HG03139 (cell line): Measurements from ENCODE around the gene USPL1.

Source experiments
- ATAC-seq: cut with Tn5 transposase; IDR thresholded peaks from one replicate; pipeline ENCODE4 v1.9.1; 2021; ENCODE audit not compliant: unreplicated experiment

Gene USPL1

DNA sequence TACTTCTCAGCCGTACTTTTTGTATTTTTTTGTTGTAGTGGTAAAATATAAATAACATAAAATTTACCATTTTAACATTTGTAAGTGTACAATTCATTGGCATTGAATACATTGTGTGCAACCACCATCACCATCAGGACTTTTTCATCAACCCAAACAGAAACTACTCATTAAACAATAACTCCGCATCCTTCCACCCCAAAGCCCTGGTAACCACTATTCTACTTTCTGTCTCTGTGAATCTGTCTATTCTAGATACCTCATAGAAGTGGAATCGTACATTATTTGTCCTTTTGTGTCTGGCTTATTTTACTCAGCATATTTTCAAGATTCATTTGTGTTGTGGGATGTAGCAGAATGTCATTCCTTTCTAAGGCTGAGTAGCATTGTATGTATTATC, 38.5 kb downstream of the USPL1 start:
- no peak for ATAC-seq

DNA sequence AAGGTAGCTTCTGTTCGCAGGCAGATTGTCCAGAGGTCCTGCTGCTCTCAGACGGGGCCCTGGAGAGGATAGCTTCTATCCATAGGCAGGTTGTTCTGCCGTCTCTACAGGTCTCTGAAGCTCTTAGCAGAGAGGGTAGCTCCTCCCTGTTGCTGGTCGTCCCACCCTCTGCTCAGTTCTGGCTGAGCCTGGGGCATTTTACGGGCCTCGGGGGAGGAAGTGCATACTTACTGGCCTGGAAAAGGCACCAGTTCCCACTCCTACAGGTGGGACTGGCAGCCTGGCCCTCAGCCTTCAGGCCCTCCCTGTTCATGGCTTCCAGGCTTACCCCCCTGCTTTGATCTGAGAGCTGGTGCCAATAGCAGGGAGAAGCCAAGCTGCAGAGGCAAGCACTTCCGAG, 42.3 kb downstream of the USPL1 start:
- ATAC-seq, result no peak

DNA sequence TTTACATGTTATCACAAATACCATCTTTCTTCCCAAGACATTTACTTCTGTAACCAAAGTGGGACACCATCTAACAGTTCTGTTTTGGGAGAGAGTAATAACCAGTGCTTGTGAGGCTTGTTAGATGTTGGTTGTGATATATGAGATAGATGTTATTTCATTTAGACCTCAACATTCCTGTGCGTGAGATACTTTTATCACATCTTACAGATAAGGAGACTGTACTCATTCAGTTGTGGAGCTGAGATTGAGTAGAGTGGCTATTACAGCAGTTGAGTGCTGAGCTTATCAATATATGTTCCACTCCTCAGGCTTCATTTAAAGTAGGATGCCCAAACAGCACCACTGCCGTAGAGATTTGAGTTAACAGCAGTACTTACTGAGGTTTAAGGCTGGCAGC, 43.1 kb downstream of the USPL1 start:
- ATAC-seq, result no peak

DNA sequence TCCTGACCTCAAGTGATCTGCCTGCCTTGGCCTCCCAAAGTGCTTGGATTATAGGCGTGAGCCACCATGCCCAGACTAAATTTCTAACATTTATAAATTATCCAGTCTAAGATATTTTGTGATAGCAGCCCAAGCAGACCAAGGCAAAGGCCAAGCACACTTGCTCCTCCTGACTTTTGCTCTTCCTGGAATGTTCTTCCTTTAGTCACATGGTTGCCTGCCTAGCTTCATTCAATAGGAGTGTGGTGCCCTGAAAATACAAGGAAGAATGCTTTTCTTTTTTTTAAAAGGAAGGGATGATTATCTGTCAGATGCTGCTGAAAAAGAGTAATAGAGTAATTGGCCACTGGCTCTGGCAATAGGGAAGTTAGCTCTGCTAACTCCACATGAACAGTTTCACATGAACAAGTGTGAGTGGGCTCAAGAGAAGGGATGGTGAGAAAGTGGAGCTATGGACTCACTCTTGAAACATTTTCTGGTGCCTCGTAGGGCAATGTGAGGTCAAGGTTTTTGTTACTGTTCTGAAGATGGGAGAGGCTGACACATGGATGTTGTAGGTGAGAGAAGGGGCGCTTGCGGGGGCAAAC, 47.1 kb downstream of the USPL1 start:
- ATAC-seq, result no peak

DNA sequence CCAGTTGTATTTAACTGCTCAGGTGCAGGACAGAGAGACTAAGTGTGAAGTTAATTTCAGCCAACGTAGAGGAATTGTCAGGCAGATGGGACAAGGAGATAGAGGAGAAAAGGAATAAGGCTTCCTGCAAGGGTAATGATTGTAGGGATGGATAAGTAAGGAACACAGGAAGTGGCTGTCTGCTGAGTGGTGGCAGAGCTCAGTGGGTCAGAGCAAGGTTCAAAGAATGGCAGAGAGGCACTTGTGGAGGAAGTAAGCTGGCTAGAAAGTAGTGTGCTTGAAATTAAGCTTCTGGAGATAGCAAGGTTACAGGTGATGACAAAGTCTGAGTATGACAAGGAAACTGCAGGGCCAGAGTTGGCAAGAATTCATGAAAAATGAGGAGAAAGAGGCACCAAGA, 47.9 kb downstream of the USPL1 start:
- ATAC-seq, result no peak

DNA sequence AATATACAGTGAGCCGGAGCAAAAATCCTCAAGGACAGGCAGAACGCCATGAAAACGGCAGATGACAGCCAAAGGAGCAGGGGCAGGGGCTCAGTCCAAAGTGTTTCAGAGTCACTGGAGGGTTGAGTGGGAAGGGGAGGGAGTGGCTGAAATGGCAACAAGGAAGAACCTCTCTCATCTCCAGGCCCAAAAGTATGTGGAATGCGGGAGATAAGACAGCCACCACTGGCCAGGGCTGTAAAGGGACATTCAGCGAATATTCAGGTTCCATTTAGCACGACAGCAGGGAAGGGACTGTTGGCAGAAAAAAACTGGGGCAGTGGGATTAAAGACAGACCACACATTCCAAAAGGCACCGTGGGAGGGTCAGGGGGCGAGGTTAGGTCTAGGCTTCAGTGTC, 48.4 kb downstream of the USPL1 start:
- no peak for ATAC-seq

DNA sequence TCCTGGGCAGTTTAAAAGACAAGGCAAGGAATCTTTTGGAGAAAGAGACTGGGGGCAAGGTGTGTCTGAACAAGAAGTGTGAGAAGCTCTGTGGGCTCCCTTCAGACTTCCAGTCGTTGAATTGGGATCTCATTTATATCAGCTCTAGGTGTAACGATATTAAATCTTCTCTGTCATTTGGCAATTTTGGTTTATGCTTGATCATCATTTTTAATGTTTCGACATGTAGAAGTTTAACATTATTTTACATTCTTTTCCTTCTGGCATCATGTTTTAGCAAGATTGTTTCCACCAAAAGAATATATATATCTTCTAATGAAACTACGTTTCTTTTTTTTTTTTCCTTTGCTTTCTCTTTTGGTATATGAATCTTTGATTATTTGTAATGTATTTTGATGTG, 49.3 kb downstream of the USPL1 start:
- no peak for ATAC-seq

DNA sequence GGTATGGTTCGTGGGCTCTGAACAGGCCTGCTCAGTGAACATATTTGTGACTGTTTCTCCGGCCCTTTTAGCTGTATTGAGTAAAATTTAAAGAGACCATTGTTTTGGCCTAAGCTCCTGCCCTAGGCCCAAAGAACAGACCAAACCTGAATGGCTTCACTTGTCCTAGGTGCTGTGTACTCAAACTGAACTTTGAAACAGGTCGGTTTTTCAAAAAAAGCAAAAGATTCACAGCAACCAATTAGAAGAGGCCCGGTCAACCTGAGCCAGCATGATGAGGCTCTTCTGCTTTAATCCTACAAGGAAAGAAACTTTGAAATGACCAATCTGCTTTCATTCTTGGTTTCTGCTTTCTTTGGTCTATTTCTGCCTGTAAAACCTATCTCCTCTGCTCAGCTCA, 50.6 kb downstream of the USPL1 start:
- no peak for ATAC-seq

DNA sequence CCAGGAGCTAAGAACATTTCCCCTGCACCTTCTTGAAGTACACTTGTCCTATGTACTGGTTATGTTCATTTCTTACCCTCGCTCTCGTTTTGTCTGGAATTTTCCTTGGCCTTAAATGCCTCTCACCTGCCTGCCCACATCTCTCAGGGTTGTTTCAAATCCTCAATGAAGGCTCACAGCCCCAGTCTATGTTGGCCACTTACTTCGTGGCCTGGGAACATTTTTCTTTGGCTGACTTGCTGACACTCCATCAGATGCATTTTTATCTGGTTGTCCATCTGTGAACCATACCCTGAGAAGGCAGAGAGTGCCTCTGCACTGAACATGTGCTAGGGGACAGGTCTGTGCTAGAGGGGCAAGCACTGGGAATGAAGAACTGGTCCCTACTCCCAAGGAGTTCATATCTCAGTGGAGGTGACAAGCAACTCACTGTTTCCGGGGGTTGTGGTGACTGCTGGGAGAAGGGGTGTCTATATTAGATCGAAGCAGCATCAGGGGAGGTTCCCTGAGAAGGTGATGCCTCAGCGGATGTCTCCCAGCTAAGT, 53.6 kb downstream of the USPL1 start:
- no peak for ATAC-seq

DNA sequence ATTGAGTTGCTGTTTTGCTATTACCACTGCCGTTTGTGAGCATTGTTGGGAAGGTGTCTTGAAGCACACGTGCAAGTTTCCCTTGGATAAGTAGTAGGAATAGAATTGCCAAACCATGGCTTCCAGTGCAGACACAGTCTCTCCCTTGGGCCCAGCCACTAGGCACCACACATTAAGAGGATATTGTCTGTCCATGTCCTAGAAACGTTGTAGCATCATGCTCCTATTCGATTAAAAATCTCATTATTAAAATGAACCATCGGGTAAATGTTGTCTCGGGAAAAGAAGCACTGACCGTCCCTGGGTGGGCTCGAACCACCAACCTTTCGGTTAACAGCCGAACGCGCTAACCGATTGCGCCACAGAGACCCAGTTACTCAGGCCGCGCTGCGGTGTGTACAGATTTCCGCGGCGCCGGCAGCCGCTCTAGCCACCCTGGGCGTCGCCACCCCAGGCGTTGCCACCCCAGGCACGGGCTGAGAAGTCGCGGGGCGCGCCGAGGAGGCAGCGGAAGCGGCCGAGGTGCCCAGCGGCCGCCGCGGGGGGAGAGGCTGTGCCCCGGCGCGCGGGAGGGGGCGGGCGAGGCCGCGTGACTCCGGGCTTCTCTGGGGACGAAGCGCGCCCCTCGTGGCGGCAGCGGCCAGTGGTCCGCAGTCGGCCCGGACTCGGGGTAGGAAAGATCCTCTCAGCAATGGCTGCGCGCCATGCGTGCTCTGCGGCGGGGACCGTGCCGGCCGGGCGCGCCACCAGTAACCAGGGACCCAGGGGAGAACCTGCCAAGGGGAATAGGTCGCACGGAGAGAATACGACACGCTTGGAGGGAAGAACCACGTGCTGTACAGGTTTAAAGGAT, 56.2 kb downstream of the USPL1 start:
- peak; percentile 88 for ATAC-seq

DNA sequence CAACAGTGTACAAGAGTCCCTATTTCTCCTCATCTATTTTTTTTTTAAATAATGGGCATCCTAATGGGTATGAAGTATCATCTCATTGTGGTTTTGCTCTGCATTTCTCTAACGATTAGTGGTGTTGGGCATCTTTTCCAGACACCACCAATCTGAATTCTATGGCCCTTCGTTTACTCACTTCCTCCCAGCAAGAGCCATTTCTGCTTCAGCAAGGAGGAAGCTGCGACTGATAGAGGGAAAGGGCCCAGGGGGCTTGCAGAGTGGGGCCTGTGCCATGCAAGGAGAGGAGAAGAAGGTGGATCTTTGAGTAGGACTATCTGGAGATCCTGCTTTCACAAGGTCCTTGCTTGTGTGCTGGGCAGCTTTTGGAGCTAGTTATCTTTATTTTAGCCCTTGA, 58.0 kb downstream of the USPL1 start:
- no peak for ATAC-seq

DNA sequence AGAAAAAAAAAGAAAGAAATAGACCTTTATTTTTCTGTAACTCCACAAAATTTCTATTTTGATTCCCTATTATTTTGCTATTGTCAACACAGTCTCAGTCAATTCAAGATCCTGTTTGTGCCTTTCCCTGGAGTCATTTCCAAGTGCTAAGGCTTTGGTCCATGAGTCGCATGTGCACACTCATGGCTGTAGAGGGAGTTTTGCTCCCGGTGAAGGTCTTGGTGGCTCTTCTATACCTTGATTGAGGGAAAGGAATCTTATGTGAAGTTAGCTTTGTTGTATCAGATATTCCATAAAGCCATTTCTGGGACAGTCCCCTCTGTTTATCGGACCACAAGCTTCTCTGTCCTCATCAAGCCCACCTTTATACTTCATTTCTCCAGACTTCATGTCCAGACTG, 59.0 kb downstream of the USPL1 start:
- no peak for ATAC-seq

DNA sequence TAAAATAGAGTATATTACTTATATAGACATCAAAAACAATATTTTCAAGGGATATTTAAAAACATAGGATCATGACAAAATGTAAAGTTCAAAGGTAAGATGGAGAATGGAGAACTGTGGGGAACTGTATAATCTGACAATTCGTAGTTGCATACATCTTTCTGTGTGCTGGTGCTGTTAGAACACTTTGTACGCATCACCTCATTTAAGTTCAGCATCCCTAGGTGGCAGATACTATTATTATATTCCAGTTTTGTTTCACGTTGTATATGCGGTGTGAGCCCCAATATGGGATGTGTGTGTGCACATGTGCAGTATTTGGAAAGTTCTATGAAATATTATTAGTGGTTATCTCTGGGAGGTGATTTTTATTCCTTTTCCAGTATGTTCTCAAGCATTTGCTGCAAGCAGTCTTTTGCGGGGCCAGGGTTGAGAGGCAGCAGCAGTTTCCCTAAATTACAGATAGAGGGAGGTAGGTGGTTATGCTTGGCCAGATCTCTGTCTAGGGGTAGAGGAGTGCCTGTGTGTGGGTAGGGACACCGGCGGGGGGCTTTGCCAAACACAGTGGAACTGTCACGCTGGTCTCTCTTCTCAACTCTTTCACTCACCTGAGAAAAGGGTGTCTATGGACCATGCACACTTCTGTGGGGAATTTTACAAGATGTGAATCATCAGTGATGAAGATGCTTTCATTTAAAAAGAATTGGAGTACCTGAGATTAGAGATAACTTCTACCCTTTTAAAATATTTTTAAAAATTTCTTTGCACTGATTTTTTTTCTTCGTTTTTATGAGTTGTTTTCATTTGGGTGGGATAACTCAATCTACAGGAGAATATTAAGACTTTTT, 62.0 kb downstream of the USPL1 start:
- no peak for ATAC-seq

DNA sequence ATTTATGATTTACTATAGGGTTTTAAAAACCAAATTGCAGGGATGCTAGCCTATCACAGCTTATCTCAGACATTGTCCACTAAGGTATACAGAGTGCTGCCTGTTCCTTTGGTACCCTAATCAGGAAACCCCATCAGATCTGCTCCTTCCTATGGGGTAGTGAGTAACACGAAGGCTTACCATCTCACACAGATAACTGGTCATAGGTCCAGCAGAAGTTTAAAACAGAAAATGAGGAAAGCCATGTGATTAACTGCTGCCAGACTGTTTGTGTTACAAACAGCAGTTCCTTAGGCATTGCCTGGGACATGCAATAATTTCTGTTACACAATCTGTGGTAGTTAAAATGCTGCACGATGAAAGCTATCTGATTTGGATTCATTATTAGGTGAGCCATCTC, 64.1 kb downstream of the USPL1 start:
- ATAC-seq, result no peak

DNA sequence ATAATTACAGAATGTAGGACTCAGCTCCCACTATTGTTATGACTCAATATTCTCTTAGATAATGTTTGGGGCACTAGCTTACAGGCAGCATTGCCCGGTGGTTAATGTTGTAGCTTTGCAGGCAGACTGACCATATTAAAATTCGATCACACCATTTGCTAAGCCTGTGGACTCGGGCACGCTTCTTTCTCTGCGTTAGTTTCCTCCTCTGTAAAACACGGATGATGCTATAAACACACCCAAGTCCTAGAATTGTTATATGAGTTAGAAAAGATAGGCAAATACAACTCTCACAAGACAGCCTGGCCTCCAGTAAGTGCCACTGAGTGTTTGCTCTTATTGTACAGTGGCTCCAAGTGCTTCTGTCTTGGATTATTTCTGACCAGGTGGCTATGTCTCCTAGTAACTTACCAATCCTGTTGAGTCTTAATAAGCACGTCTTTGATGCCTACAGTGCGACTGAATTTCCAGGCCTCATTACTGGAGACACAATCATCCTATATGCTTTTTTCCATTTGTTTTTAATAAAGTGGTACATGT, 67.7 kb downstream of the USPL1 start:
- no peak for ATAC-seq

DNA sequence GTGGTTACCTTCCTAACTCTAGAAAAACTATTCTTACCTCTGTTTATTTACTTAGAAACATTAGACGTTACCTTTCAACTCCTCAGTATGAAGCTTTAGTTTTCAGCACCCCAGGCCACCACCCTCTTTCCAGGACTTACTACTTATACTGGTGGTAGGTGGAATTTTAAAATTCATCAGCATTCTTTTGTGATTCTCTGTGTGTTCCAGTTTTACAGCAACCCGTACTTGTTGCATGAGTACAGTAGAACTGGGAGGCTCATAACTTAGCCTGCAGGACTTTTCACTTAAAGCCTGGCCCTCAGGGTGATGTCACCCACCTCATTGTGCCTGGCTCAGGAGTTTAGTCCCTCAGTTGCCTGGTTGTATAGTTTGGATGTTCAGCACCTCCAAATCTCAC, 68.3 kb downstream of the USPL1 start:
- no peak for ATAC-seq

DNA sequence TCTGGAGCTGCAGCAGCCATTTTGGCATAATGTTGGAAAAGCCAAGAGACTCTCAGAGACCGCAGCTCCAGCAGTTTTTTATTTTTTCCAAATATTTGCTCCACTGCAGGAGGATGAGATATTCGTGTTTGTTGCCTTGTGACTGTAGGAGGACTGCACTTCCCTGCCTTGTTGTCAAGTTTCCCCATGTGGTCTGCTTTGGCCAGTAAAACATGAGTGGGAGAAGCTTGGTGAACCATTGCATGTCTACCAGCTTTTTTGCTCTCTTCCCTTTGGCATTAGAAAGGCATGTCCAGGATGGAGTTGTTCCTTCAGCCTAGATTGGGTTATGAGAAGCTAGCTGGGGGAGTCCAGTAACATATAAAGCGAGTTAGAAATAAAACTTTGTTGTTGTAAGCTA, 69.9 kb downstream of the USPL1 start:
- ATAC-seq, result no peak

DNA sequence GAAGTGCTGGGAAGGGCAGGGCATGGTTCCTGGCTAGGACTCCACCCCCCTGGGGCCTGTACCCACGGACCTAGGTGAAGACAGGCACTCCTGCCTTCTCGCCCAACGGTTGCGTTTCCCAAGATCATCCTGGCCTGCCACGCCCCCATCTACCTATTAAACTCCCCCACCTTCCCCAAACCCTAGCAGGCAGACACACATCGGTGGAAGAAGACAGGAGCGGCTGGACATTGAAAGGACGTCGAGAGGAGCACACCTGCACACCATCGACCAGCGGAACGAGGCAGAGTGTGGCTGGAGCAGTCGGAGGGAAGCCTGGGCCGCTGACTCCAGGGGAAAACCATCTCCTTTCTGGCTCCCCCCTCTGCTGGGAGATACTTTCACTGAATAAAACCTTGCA, 72.0 kb downstream of the USPL1 start:
- ATAC-seq, result no peak

DNA sequence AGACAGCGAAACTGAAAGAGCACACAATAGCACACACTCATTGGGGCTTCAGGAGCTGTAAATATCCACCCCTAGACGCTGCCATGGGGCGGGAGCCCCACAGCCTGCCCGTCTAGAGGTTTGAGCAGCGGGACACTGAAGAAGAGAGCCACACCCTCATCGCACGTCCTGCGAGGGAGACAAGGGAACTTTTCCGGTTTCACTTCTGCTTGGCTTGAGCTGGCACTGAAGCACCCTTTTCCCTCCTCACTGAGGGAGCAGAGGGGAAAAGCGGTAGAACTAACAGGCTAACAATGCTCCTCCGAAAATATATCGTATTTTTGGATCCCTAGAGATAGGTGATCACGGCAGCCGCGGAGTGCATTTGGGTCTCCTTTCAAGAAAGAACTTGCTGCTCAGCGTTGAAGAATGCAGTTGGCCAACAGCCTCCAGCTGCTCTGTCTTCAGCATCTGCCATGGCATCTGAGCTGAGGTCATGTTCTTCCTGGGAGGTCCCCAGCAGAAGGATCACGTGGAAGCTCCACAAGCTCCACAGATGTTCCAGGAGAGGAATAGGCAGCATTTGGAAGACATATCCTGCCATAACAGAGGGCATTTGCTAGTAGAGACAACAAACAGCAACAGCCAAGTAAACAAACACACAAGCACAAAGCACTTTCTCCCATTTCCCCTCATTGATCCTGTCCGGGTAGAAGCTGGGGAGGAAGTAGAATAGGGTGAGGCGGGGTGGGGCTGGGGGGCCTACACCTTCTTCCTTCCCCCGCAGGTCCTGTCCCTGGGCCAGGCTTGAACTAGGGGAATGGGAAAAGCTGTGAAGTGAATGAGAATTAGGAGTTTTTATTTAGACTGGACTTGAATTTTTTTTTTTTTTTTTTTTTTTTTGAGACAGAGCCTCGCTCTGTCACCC, 72.8 kb downstream of the USPL1 start:
- no peak for ATAC-seq

DNA sequence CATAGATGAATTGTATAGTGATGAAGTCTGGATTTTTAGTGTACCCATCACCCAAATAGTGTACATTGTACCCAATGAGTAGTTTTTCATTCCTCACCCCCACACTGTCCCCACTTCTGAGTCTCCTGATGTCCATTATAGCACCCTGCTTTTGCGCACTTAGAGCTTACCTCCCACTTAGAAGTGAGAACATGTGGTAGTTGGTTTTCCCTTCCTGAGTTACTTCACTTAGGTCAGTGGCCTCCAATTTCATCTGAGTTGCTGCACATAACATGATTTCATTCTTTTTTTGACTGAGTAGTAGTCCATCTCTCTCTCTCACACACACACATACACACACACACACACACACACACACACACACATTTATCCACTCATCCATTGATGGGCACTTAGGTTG, 74.4 kb downstream of the USPL1 start:
- ATAC-seq, result no peak
